HepG2 (cell line): Measurements from ENCODE around the gene EPHB3. TPM values are rescaled to one million over a fixed set of nuclear protein-coding genes. Genes with fewer than 3 reads are reported as not detected.

Source experiments
- ATAC-seq: fragments of 200-7000 bp; cut with Tn5 transposase; 3 replicates; pipeline ENCODE4 v1.9.1; 2020; ENCODE audit warnings: mild to moderate bottlenecking, moderate library complexity
- BruUV-seq: library from RNA; stranded (reverse); fragments of 400-500 nt; replicated peaks from 2 replicates; lab custom pipeline; 2021; lab: Mats Ljungman, UMichigan
- CTCF ChIA-PET: fragments of 300-600 bp; formaldehyde crosslinking; extraction: SDS; loops from one replicate; lab custom pipeline; 2021; ENCODE audit warnings: low total read pairs, inconsistent platforms, low intra/inter-chr PET ratio; lab: Yijun Ruan, JAX
- POLR2A ChIA-PET: fragments of 350-600 bp; sonication (Branson Sonifier 250); formaldehyde crosslinking; loops from one replicate; lab custom pipeline; 2020; ENCODE audit warnings: antibody characterized with exemption, inconsistent platforms; lab: Yijun Ruan, JAX
- DNase-seq: peaks from one replicate; pipeline ENCODE4 v3.0.0-alpha.2; 2015; ENCODE audit warnings: low spot score
- FAIRE-seq: peaks from 3 replicates; lab custom pipeline; 2011; peaks lifted over from hg19 to GRCh38; lab: Jason Lieb, UNC
- H2AFZ ChIP-seq: one replicate; pipeline ENCODE4 v1.6.1; 2011; ENCODE audit warnings: low read length, inconsistent platforms
- H3K27ac ChIP-seq: fragments of 300-600 bp; 3 replicates; pipeline ENCODE4 v1.8.0; 2011; ENCODE audit warnings: mixed run types, mild to moderate bottlenecking, mixed read lengths, low read length, inconsistent platforms; ENCODE audit not compliant: insufficient read depth; ENCODE audit errors: extremely low read length
- H3K27me3 ChIP-seq, 2 experiments: fragments of 200-600 bp in 1 of 2; 2 replicates in 1 of 2; 3 replicates in 1 of 2; pipeline versions ENCODE4 v1.6.0 to v1.8.0; 2011; ENCODE audit warnings: low read length in 2 of 2, mild to moderate bottlenecking in 2 of 2, moderate library complexity in 2 of 2, inconsistent platforms in 1 of 2; ENCODE audit not compliant: insufficient read depth in 2 of 2, control insufficient read depth in 1 of 2
- H3K36me3 ChIP-seq, 2 experiments: fragments of 200-600 bp in 1 of 2; replicated peaks in 1 of 2; 2 replicates in 1 of 2; 3 replicates in 1 of 2; pipeline versions ENCODE4 v1.5.1 to v1.8.0; 2011; ENCODE audit warnings: low read length in 2 of 2, inconsistent platforms in 1 of 2; ENCODE audit not compliant: insufficient read depth in 2 of 2, control insufficient read depth in 1 of 2
- H3K4me1 ChIP-seq: 2 replicates; pipeline ENCODE4 v1.5.1; 2012; ENCODE audit warnings: low read length, inconsistent platforms; ENCODE audit not compliant: insufficient read depth
- H3K4me2 ChIP-seq: 2 replicates; pipeline ENCODE4 v1.6.0; 2011; ENCODE audit warnings: low read depth, low read length, inconsistent platforms
- H3K4me3 ChIP-seq, 3 experiments: fragments of 200-600 bp in 1 of 3; sonication (generic), shearing (Covaris generic) in 1 of 3; replicated peaks in 1 of 3; 2 replicates each; pipeline ENCODE4 v1.5.1; 2011 to 2016; ENCODE audit warnings: low read length in 3 of 3, inconsistent platforms in 2 of 3, low read depth in 2 of 3, mild to moderate bottlenecking in 2 of 3, control low read depth in 1 of 3, mixed read lengths in 1 of 3; ENCODE audit not compliant: insufficient read depth in 1 of 3
- H3K79me2 ChIP-seq: one replicate; pipeline ENCODE4 v1.6.1; 2011; ENCODE audit warnings: low read length, inconsistent platforms; ENCODE audit not compliant: insufficient read depth
- H3K9ac ChIP-seq: 2 replicates; pipeline ENCODE4 v1.6.0; 2011; ENCODE audit warnings: mild to moderate bottlenecking, low read depth, low read length, inconsistent platforms; ENCODE audit not compliant: insufficient read depth
- H3K9me3 ChIP-seq: 2 replicates; pipeline ENCODE4 v1.5.1; 2012; ENCODE audit warnings: mild to moderate bottlenecking, low read length
- H4K20me1 ChIP-seq: 2 replicates; pipeline ENCODE4 v1.6.0; 2011; ENCODE audit warnings: inconsistent platforms, mild to moderate bottlenecking, low read length, moderate library complexity; ENCODE audit not compliant: insufficient read depth
- CHCHD3 ChIP-seq: sonication (generic); formaldehyde crosslinking; IDR thresholded peaks from 2 replicates; pipeline ENCODE4 v1.8.0; 2022; ENCODE audit warnings: mild to moderate bottlenecking, missing genetic modification reagents, moderate library complexity
- KDM3A ChIP-seq: IDR thresholded peaks from 2 replicates; pipeline ENCODE4 v1.6.1; 2018; ENCODE audit warnings: low read depth, missing compliant biosample characterization
- MIER3 ChIP-seq: IDR thresholded peaks from 2 replicates; pipeline ENCODE4 v1.6.1; 2016; ENCODE audit warnings: missing compliant biosample characterization, borderline replicate concordance
- SAFB2 ChIP-seq: sonication (generic); formaldehyde crosslinking; IDR thresholded peaks from 2 replicates; pipeline ENCODE4 v1.5.1; 2020; ENCODE audit warnings: missing genetic modification reagents, low read depth, mild to moderate bottlenecking, borderline replicate concordance
- ZBTB2 ChIP-seq: sonication (generic); formaldehyde crosslinking; IDR thresholded peaks from 2 replicates; pipeline ENCODE4 v1.8.0; 2022; ENCODE audit warnings: low read depth, missing genetic modification reagents
- ZNF101 ChIP-seq: sonication (generic); formaldehyde crosslinking; IDR thresholded peaks from 2 replicates; pipeline ENCODE4 v1.4.0; 2020; ENCODE audit warnings: mild to moderate bottlenecking, low read depth, missing genetic modification reagents, borderline replicate concordance
- ZNF260 ChIP-seq: sonication (generic); formaldehyde crosslinking; IDR thresholded peaks from 2 replicates; pipeline ENCODE4 v1.4.0; 2020; ENCODE audit warnings: missing genetic modification reagents, low read depth, mild to moderate bottlenecking, borderline replicate concordance
- ZNF282 ChIP-seq: fragments of 450-650 bp; IDR thresholded peaks from 2 replicates; pipeline ENCODE4 v1.6.1; 2018; ENCODE audit not compliant: partially characterized antibody
- ZNF552 ChIP-seq: sonication (generic); formaldehyde crosslinking; IDR thresholded peaks from 2 replicates; pipeline ENCODE4 v1.9.0; 2022; ENCODE audit warnings: missing genetic modification reagents, mild to moderate bottlenecking, borderline replicate concordance
- ZNF597 ChIP-seq: sonication (generic); formaldehyde crosslinking; IDR thresholded peaks from 2 replicates; pipeline ENCODE4 v1.5.0; 2020; ENCODE audit warnings: missing genetic modification reagents
- ZNF772 ChIP-seq: sonication (generic); formaldehyde crosslinking; IDR thresholded peaks from 2 replicates; pipeline ENCODE4 v1.5.0; 2020; ENCODE audit warnings: mild to moderate bottlenecking, missing genetic modification reagents
- ZNF879 ChIP-seq: sonication (generic); formaldehyde crosslinking; IDR thresholded peaks from 2 replicates; pipeline ENCODE4 v1.8.1; 2023; ENCODE audit warnings: missing genetic modification reagents
- ZNF883 ChIP-seq: sonication (generic); formaldehyde crosslinking; IDR thresholded peaks from 2 replicates; pipeline ENCODE4 v1.5.1; 2020; ENCODE audit warnings: mild to moderate bottlenecking, missing genetic modification reagents; ENCODE audit errors: not compliant biosample characterization
- ZSCAN20 ChIP-seq: sonication (generic); formaldehyde crosslinking; IDR thresholded peaks from 2 replicates; pipeline ENCODE4 v1.4.0; 2020; ENCODE audit warnings: missing genetic modification reagents, mild to moderate bottlenecking, borderline replicate concordance
- WGBS: methylation state at CpG from one replicate; pipeline ENCODE4 v1.1.6; 2017; ENCODE audit warnings: low lambda C conversion rate; 5-methylcytosine and 5-hydroxymethylcytosine counted together
- in situ Hi-C: cut with HindIII; loops from 2 replicates; pipeline ENCODE4 v1.10.0; 2017; ENCODE audit warnings: low pct_unique_long_range_greater_than_20kb; ENCODE audit not compliant: extremely low pct_ligation_motif_present
- intact Hi-C: fragments of 100-400 bp; cut with micrococcal nuclease; formaldehyde crosslinking; loops from one replicate; pipeline ENCODE4 v1.10.0; 2022; ENCODE audit not compliant: unreplicated experiment
- polyA plus RNA-seq, 8 experiments: library from polyadenylated mRNA; depleted of rRNA in 3 of 8; stranded (reverse) in 7 of 8; unstranded in 1 of 8; fragments of >200 nt; fragmentation: Illumina TruSeq in 4 of 8; extraction: Trizol in 4 of 8; gene quantifications; 2 replicates each; pipeline versions ENCODE4 v1.2.1 to v1.2.3, GENCODE V29; 2011 to 2016; ENCODE audit warnings: low read depth in 4 of 8, missing spikeins in 1 of 8, mixed read lengths in 1 of 8; ENCODE audit not compliant: insufficient read depth in 1 of 8
- total RNA-seq, 5 experiments: library from RNA; depleted of rRNA; stranded (reverse); fragments of >200 nt; fragmentation: Illumina TruSeq; extraction: Trizol; gene quantifications; 2 replicates each; pipeline ENCODE4 v1.2.3, GENCODE V29; 2016; ENCODE audit warnings: low read depth in 1 of 5
- TF ChIP-seq, protein P1 (sequence below): sonication (generic); formaldehyde crosslinking; IDR thresholded peaks from 2 replicates; pipeline ENCODE4 v1.4.0; 2020; ENCODE audit warnings: missing genetic modification reagents

The EPHB3 gene
- total and polyA plus RNA-seq, 2 of the 13 experiments (the other 11 are each of a cell fraction or from before 2014, with no cell fraction given) = 0.01 TPM; not detected in 1

DNA sequence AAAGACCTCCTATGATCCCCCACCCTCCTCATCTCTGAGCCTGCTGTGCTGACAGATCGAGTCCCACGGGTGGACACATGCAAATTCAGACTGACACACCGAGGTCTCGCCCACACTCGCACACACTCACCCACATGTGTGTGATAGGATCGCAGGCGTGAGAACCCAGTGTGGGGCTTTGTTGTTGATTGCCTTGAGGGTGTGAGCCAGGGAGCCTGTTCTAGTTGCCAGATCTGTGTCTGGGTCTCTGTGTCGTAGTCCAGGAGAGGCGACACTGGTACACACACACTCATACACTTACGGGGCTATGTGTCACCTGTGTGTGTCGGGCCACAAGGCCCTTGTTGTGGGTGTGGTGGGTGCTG is 2.0 kb downstream of the EPHB3 start:
- Histone ChIP-seq H3K4me1 (peaks cover 27% of the 10 kb centered on the region), H2AFZ (no peak overlapping the region), H3K4me3 (no peak overlapping the region), H3K4me2 (no peak overlapping the region), H3K27ac (no peak overlapping the region), H3K27me3 (peaks cover 12 to 83% of the 10 kb centered on the region in 2 experiments), H3K36me3 (no peaks in the 10 kb centered on the region), H3K79me2 (no peaks in the 10 kb centered on the region), H4K20me1 (no peaks in the 10 kb centered on the region), H3K9me3 (no peaks in the 10 kb centered on the region), H3K9ac (no peak overlapping the region)
- no TSS peak for BruUV-seq
- intact Hi-C loops = no loop called here
- no peak for DNase-seq
- in situ Hi-C loops = no loop called here
- ChIA-PET CTCF (no interaction called here), POLR2A (no interaction called here)
- 68% methylated on average over 6 of the region's 11 CpGs for WGBS
- no peak for ATAC-seq
- no peak for FAIRE-seq
- TF ChIP-seq ZNF879 (CRISPR knock-in tag) = no peak
- TF ChIP-seq ZNF772 (CRISPR knock-in tag) = no peak
- TF ChIP-seq ZSCAN20 (CRISPR knock-in tag) = no peak
- no peak for TF ChIP-seq ZNF101 (CRISPR knock-in tag)
- TF ChIP-seq, protein P1, sequence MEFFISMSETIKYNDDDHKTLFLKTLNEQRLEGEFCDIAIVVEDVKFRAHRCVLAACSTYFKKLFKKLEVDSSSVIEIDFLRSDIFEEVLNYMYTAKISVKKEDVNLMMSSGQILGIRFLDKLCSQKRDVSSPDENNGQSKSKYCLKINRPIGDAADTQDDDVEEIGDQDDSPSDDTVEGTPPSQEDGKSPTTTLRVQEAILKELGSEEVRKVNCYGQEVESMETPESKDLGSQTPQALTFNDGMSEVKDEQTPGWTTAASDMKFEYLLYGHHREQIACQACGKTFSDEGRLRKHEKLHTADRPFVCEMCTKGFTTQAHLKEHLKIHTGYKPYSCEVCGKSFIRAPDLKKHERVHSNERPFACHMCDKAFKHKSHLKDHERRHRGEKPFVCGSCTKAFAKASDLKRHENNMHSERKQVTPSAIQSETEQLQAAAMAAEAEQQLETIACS (CRISPR knock-in tag) = no peak
- no peak for TF ChIP-seq ZNF282

- no peak overlapping the region for H3K4me2 ChIP-seq
- no peak overlapping the region for H2AFZ ChIP-seq
- BruUV-seq = no TSS peak
- in situ Hi-C loops (no loop called here), intact Hi-C loops (no loop called here)
- POLR2A ChIA-PET = no interaction called here
- no peak for FAIRE-seq
- CTCF ChIA-PET = no interaction called here
- no peak overlapping the region for H3K4me3 ChIP-seq
- no peak overlapping the region for H3K27ac ChIP-seq
- no peaks in the 10 kb centered on the region for H4K20me1 ChIP-seq
- DNase-seq = no peak
- no peaks in the 10 kb centered on the region for H3K9me3 ChIP-seq
- H3K79me2 ChIP-seq = no peaks in the 10 kb centered on the region
- WGBS = 30% methylated on average over 9 of the region's 13 CpGs
- H3K4me1 ChIP-seq = peaks cover 22% of the 10 kb centered on the region
- ATAC-seq = no peak
- no peaks in the 10 kb centered on the region for H3K36me3 ChIP-seq
- peaks cover 12 to 82% of the 10 kb centered on the region in 2 experiments for H3K27me3 ChIP-seq
- H3K9ac ChIP-seq = no peak overlapping the region
- no peak for TF ChIP-seq SAFB2 (CRISPR knock-in tag)
- no peak for TF ChIP-seq KDM3A
- no peak for TF ChIP-seq ZNF597
- TF ChIP-seq ZNF883 (CRISPR knock-in tag) = no peak
- TF ChIP-seq ZNF552 (CRISPR knock-in tag) = no peak
- TF ChIP-seq ZNF260 (CRISPR knock-in tag) = no peak
- no peak for TF ChIP-seq MIER3
- no peak for TF ChIP-seq ZBTB2 (CRISPR knock-in tag)
- TF ChIP-seq CHCHD3 = no peak
These were observed 2.5 kb downstream of the EPHB3 start for GRCh38 chr3:184563941-184564684.
